Endothelial cell of umbilical vein (primary cell): ENCODE data around the gene ZNF777. TPM values are rescaled to one million over a fixed set of nuclear protein-coding genes. Genes with fewer than 3 reads are reported as not detected.

Experiments used
- BruUV-seq: library from RNA; stranded (reverse); fragments of 400-500 nt; replicated peaks from 2 replicates; lab custom pipeline; 2021; lab: Mats Ljungman, UMichigan
- CTCF ChIA-PET: fragments of 300-600, 350-600 bp; sonication (Branson Sonifier 250); formaldehyde crosslinking; loops from one replicate; lab custom pipeline; 2021; ENCODE audit warnings: antibody characterized with exemption, inconsistent platforms; lab: Charles Lee
- POLR2A ChIA-PET: fragments of 300-600, 350-600 bp; sonication (Branson Sonifier 250); formaldehyde crosslinking; loops from one replicate; lab custom pipeline; 2021; ENCODE audit warnings: antibody characterized with exemption, inconsistent platforms; lab: Charles Lee
- DNase-seq: peaks from one replicate; pipeline ENCODE4 v3.0.0-alpha.2; 2011; ENCODE audit warnings: low read depth, low spot score
- FAIRE-seq: peaks from 2 replicates; lab custom pipeline; 2011; peaks lifted over from hg19 to GRCh38; lab: Jason Lieb, UNC
- H2AFZ ChIP-seq: 2 replicates; pipeline ENCODE4 v1.6.0; 2012; ENCODE audit warnings: low read depth, low read length, control low read depth, inconsistent platforms
- H3K27ac ChIP-seq: 2 replicates; pipeline ENCODE4 v1.5.1; 2011; ENCODE audit warnings: low read depth, mild to moderate bottlenecking, control low read depth, low read length, moderate library complexity; ENCODE audit not compliant: insufficient read depth
- H3K27me3 ChIP-seq, 2 experiments: 2 replicates each; pipeline versions ENCODE4 v1.6.0 to v1.6.1; 2011; ENCODE audit warnings: low read length in 2 of 2, mixed read lengths in 1 of 2; ENCODE audit not compliant: control insufficient read depth in 2 of 2, insufficient read depth in 2 of 2
- H3K36me3 ChIP-seq, 2 experiments: 2 replicates in 1 of 2; 3 replicates in 1 of 2; pipeline ENCODE4 v1.5.1; 2011; ENCODE audit warnings: low read length in 2 of 2, mild to moderate bottlenecking in 1 of 2, moderate library complexity in 1 of 2; ENCODE audit not compliant: control insufficient read depth in 2 of 2, insufficient read depth in 2 of 2; ENCODE audit errors: extremely low read depth in 1 of 2
- H3K4me1 ChIP-seq: 3 replicates; pipeline ENCODE4 v1.5.1; 2011; ENCODE audit warnings: mild to moderate bottlenecking, low read length; ENCODE audit not compliant: control insufficient read depth, insufficient read depth; ENCODE audit errors: extremely low read depth
- H3K4me2 ChIP-seq: 2 replicates; pipeline ENCODE4 v1.6.1; 2011; ENCODE audit warnings: low read length, control low read depth, mixed read lengths; ENCODE audit not compliant: insufficient read depth
- H3K4me3 ChIP-seq, 3 experiments: fragments of 200-600 bp in 1 of 3; sonication (generic), shearing (Covaris generic) in 1 of 3; replicated peaks in 1 of 3; 2 replicates each; pipeline ENCODE4 v1.5.1; 2011 to 2016; ENCODE audit warnings: control low read depth in 3 of 3, low read length in 3 of 3, mild to moderate bottlenecking in 2 of 3, inconsistent platforms in 1 of 3, low read depth in 1 of 3, moderate library complexity in 1 of 3; ENCODE audit not compliant: insufficient read depth in 1 of 3
- H3K79me2 ChIP-seq: 2 replicates; pipeline ENCODE4 v1.6.0; 2012; ENCODE audit warnings: low read length, inconsistent platforms; ENCODE audit not compliant: control insufficient read depth, insufficient read depth
- H3K9ac ChIP-seq: replicated peaks from 2 replicates; pipeline ENCODE3; 2011; ENCODE audit warnings: low read length, control low read depth; ENCODE audit not compliant: insufficient read depth; ENCODE audit errors: extremely low read depth
- H3K9me1 ChIP-seq: replicated peaks from 3 replicates; pipeline ENCODE4 v1.6.0; 2011; ENCODE audit warnings: mild to moderate bottlenecking, low read length; ENCODE audit not compliant: control insufficient read depth, insufficient read depth; ENCODE audit errors: extremely low read depth
- H3K9me3 ChIP-seq: replicated peaks from 2 replicates; pipeline ENCODE4 v1.5.1; 2012; ENCODE audit warnings: low read length, inconsistent platforms; ENCODE audit not compliant: control insufficient read depth, insufficient read depth
- H4K20me1 ChIP-seq: replicated peaks from 2 replicates; pipeline ENCODE3; 2011; ENCODE audit warnings: mild to moderate bottlenecking, low read length; ENCODE audit not compliant: control insufficient read depth, insufficient read depth; ENCODE audit errors: extremely low read depth
- EZH2 ChIP-seq: IDR thresholded peaks from 2 replicates; pipeline ENCODE4 v1.6.1; 2012; ENCODE audit warnings: borderline replicate concordance, low read depth, mild to moderate bottlenecking, moderate library complexity, low read length, inconsistent platforms; ENCODE audit not compliant: severe bottlenecking
- FOS ChIP-seq: IDR thresholded peaks from 2 replicates; pipeline ENCODE4 v1.6.1; 2011; ENCODE audit warnings: mild to moderate bottlenecking, low read length, moderate library complexity, borderline replicate concordance; ENCODE audit not compliant: insufficient read depth
- GATA2 ChIP-seq: IDR thresholded peaks from 2 replicates; pipeline ENCODE4 v1.7.0; 2011; ENCODE audit warnings: low read depth, mild to moderate bottlenecking, moderate library complexity, mixed read lengths, low read length; ENCODE audit not compliant: insufficient read length, insufficient read depth
- JUN ChIP-seq: IDR thresholded peaks from 2 replicates; pipeline ENCODE4 v1.6.1; 2011; ENCODE audit warnings: borderline replicate concordance, low read depth; ENCODE audit not compliant: insufficient read length, insufficient read depth
- MYC ChIP-seq: IDR thresholded peaks from one replicate; pipeline ENCODE4 v1.6.1; 2011; ENCODE audit warnings: mild to moderate bottlenecking, low read depth, low read length
- POLR2A ChIP-seq: IDR thresholded peaks from 2 replicates; pipeline ENCODE4 v1.6.1; 2012; ENCODE audit warnings: low read depth, mild to moderate bottlenecking, control low read depth, low read length
- dilution Hi-C: fragments of 300-500 bp; cut with MboI; formaldehyde crosslinking; loops from one replicate; pipeline ENCODE4 v1.15.0; 2019; ENCODE audit warnings: low sequenced_read_pairs; ENCODE audit not compliant: extremely low pct_ligation_motif_present
- intact Hi-C: fragments of 100-400 bp; cut with micrococcal nuclease; formaldehyde crosslinking; loops from one replicate; pipeline ENCODE4 v1.10.0; 2022
- polyA plus RNA-seq, 4 experiments: library from polyadenylated mRNA; depleted of rRNA in 3 of 4; stranded (reverse) in 3 of 4; unstranded in 1 of 4; fragments of >200 nt; gene quantifications; 2 replicates each; pipeline versions ENCODE4 v1.2.1 to v1.2.3, GENCODE V29; 2011 to 2012; ENCODE audit warnings: missing spikeins in 1 of 4
- total RNA-seq: library from RNA; stranded (reverse); gene quantifications from 2 replicates; pipeline ENCODE4 v1.2.3, GENCODE V29; 2021
- TF ChIP-seq, protein P1 (sequence below), 2 donors: IDR thresholded peaks; 1 replicate in 1 of 2; 2 replicates in 1 of 2; pipeline ENCODE4 v1.5.1; 2011; ENCODE audit warnings: low read length in 2 of 2, mild to moderate bottlenecking in 2 of 2, moderate library complexity in 2 of 2, control low read depth in 1 of 2, inconsistent platforms in 1 of 2, low read depth in 1 of 2; ENCODE audit not compliant: insufficient read depth in 1 of 2; ENCODE audit errors: extremely low read depth in 1 of 2

The ZNF777 gene
- total and polyA plus RNA-seq, 2 donors (not counting 3 experiments of a cell fraction or from before 2014, with no cell fraction given): 7.4 to 11.1 TPM

- Histone ChIP-seq H2AFZ (no peak overlapping the region), H3K9me3 (no peaks in the 10 kb centered on the region), H3K27me3 (peaks cover 0 to 4% of the 10 kb centered on the region in 2 experiments), H3K79me2 (no peaks in the 10 kb centered on the region), H3K36me3 (no peaks in the 10 kb centered on the region), H3K27ac (no peak overlapping the region), H3K4me2 (no peak overlapping the region), H3K9ac (no peak overlapping the region), H3K9me1 (no peaks in the 10 kb centered on the region), H4K20me1 (no peaks in the 10 kb centered on the region), H3K4me3 (no peak overlapping the region), H3K4me1 (no peaks in the 10 kb centered on the region)
- DNase-seq (no peak), FAIRE-seq (no peak)
- BruUV-seq: no TSS peak
- ChIA-PET POLR2A (no interaction called here), CTCF (interaction anchor here (0.8 to 1.3 kb wide), 3 partner anchors 18 to 95 kb away, joined by 3 to 5 read pairs (median 3); no protein-coding TSS in a partner anchor)
- intact Hi-C loops (no loop called here), dilution Hi-C loops (no loop called here)
- no peak for TF ChIP-seq FOS
- no peak for TF ChIP-seq POLR2A
- TF ChIP-seq JUN: no peak
Measured at GRCh38 chr7:149404825-149405224, 56.0 kb downstream of the ZNF777 start.

DNA sequence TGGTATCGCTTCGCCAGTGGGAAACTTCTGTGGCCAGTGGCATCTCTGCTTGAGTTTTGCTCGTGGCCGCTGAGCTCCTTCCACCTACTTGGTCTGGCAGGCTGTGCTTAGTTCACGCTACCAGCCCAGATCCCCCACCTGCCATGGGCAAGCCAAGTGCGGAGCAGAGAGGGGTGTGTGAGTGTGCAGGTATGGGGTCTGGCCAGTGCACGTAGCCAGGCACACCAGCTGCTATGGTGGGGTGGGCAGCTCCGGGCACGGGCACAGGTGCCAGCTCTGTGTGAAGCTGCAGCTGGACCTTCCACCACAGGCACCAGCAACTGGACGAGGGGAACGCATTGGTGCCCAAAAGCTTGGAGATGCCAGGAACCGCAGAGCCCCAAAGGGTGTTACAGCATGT is 56.5 kb downstream of the ZNF777 start:
- no TSS peak for BruUV-seq
- H3K9ac ChIP-seq: no peak overlapping the region
- H2AFZ ChIP-seq: no peak overlapping the region
- H3K36me3 ChIP-seq: no peaks in the 10 kb centered on the region
- dilution Hi-C loops (no loop called here), intact Hi-C loops (no loop called here)
- peaks cover 0 to 4% of the 10 kb centered on the region in 2 experiments for H3K27me3 ChIP-seq
- TF ChIP-seq EZH2 (no peak), MYC (no peak), POLR2A (no peak), GATA2 (no peak)
- TF ChIP-seq, protein P1, sequence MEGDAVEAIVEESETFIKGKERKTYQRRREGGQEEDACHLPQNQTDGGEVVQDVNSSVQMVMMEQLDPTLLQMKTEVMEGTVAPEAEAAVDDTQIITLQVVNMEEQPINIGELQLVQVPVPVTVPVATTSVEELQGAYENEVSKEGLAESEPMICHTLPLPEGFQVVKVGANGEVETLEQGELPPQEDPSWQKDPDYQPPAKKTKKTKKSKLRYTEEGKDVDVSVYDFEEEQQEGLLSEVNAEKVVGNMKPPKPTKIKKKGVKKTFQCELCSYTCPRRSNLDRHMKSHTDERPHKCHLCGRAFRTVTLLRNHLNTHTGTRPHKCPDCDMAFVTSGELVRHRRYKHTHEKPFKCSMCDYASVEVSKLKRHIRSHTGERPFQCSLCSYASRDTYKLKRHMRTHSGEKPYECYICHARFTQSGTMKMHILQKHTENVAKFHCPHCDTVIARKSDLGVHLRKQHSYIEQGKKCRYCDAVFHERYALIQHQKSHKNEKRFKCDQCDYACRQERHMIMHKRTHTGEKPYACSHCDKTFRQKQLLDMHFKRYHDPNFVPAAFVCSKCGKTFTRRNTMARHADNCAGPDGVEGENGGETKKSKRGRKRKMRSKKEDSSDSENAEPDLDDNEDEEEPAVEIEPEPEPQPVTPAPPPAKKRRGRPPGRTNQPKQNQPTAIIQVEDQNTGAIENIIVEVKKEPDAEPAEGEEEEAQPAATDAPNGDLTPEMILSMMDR (IDR thresholded peaks at IDR 0.05; ENCODE audit: extremely low read depth in 1 of 2, insufficient read depth in 1 of 2, low read depth in 1 of 2, low read length in 2 of 2): no peak
- H4K20me1 ChIP-seq: no peaks in the 10 kb centered on the region
- no peaks in the 10 kb centered on the region for H3K9me1 ChIP-seq
- H3K4me3 ChIP-seq: no peak overlapping the region
- no peak for DNase-seq
- no peak for FAIRE-seq
- no peaks in the 10 kb centered on the region for H3K4me1 ChIP-seq
- no peaks in the 10 kb centered on the region for H3K79me2 ChIP-seq
- ChIA-PET POLR2A (no interaction called here), CTCF (interaction anchor here (0.8 to 1.3 kb wide), 3 partner anchors 18 to 94 kb away, joined by 3 to 5 read pairs (median 3); no protein-coding TSS in a partner anchor)
- no peaks in the 10 kb centered on the region for H3K9me3 ChIP-seq
- no peak overlapping the region for H3K27ac ChIP-seq
- H3K4me2 ChIP-seq: no peak overlapping the region
